Panc1 (cell line): ENCODE results near the gene IFNLR1. TPM values are rescaled to one million over a fixed set of nuclear protein-coding genes. Genes with fewer than 3 reads are reported as not detected.

ENCODE experiments used
- ATAC-seq: fragments of 200-7000 bp; cut with Tn5 transposase; 2 replicates; pipeline ENCODE4 v1.9.1; 2020; ENCODE audit warnings: mild to moderate bottlenecking, moderate library complexity
- BruUV-seq: library from RNA; stranded (reverse); fragments of 400-500 nt; replicated peaks from 2 replicates; lab custom pipeline; 2021; lab: Mats Ljungman, UMichigan
- CTCF ChIA-PET: fragments of 300-600 bp; sonication (Branson Sonifier 250); formaldehyde crosslinking; loops from one replicate; lab custom pipeline; 2022; ENCODE audit warnings: antibody characterized with exemption; lab: Charles Lee
- POLR2A ChIA-PET: fragments of 300-600 bp; sonication (Branson Sonifier 250); formaldehyde crosslinking; loops from one replicate; lab custom pipeline; 2022; ENCODE audit warnings: antibody characterized with exemption; lab: Charles Lee
- DNase-seq: peaks from one replicate; pipeline ENCODE4 v3.0.0-alpha.2; 2010; ENCODE audit warnings: low read depth, low spot score
- H3K27ac ChIP-seq: 2 replicates; pipeline ENCODE4 v1.5.1; 2011; ENCODE audit warnings: mild to moderate bottlenecking, low read length, inconsistent platforms
- H3K27me3 ChIP-seq: fragments of 200-500 bp; sonication (Bioruptor generic); 2 replicates; pipeline ENCODE4 v1.6.0; 2014; ENCODE audit warnings: low read length, inconsistent platforms; ENCODE audit not compliant: control insufficient read depth, insufficient read depth
- H3K36me3 ChIP-seq: fragments of 200-500 bp; sonication (Bioruptor generic); 2 replicates; pipeline ENCODE4 v1.5.1; 2014; ENCODE audit warnings: inconsistent platforms, mild to moderate bottlenecking, low read length, moderate library complexity; ENCODE audit not compliant: control insufficient read depth, insufficient read depth
- H3K4me1 ChIP-seq: 2 replicates; pipeline ENCODE4 v1.5.1; 2011; ENCODE audit warnings: inconsistent platforms, mild to moderate bottlenecking, low read length, moderate library complexity; ENCODE audit not compliant: control insufficient read depth, insufficient read depth
- H3K4me3 ChIP-seq, 2 experiments: 2 replicates each; pipeline ENCODE4 v1.5.1; 2011 to 2012; ENCODE audit warnings: low read depth in 2 of 2, low read length in 2 of 2, mild to moderate bottlenecking in 2 of 2, inconsistent platforms in 1 of 2, moderate library complexity in 1 of 2
- H3K9me3 ChIP-seq: fragments of 200-500 bp; sonication (Bioruptor generic); 2 replicates; pipeline ENCODE4 v1.5.1; 2014; ENCODE audit warnings: low read depth, mild to moderate bottlenecking, inconsistent platforms, low read length, moderate library complexity; ENCODE audit not compliant: control insufficient read depth, insufficient read depth
- CTCF ChIP-seq: fragments of 450-650 bp; IDR thresholded peaks from 2 replicates; pipeline ENCODE4 v1.5.1; 2017; ENCODE audit warnings: mild to moderate bottlenecking
- POLR2AphosphoS5 ChIP-seq: IDR thresholded peaks from 2 replicates; pipeline ENCODE4 v1.6.1; 2012; ENCODE audit warnings: mild to moderate bottlenecking, low read depth, low read length, moderate library complexity
- REST ChIP-seq, 2 experiments: IDR thresholded peaks; 2 replicates each; pipeline ENCODE4 v1.6.1; 2011 to 2012; ENCODE audit warnings: low read depth in 2 of 2, control low read depth in 1 of 2, low read length in 1 of 2, mild to moderate bottlenecking in 1 of 2, moderate library complexity in 1 of 2; ENCODE audit not compliant: insufficient read depth in 1 of 2
- SIN3A ChIP-seq: IDR thresholded peaks from 2 replicates; pipeline ENCODE4 v1.6.1; 2012; ENCODE audit warnings: low read depth, mild to moderate bottlenecking, low read length, moderate library complexity, borderline replicate concordance; ENCODE audit not compliant: insufficient read depth
- TCF7L2 ChIP-seq: IDR thresholded peaks from 2 replicates; pipeline ENCODE4 v1.6.1; 2011; ENCODE audit warnings: mild to moderate bottlenecking, low read depth, low read length, inconsistent platforms
- in situ Hi-C: cut with HindIII; loops from 2 replicates; pipeline ENCODE4 v1.10.0; 2016; ENCODE audit warnings: low sequenced_read_pairs, low pct_unique_long_range_greater_than_20kb
- intact Hi-C: fragments of 100-400 bp; cut with micrococcal nuclease; formaldehyde crosslinking; loops from one replicate; pipeline ENCODE4 v1.10.0; 2022; ENCODE audit not compliant: unreplicated experiment
- total RNA-seq: library from RNA; stranded (reverse); gene quantifications from one replicate; pipeline ENCODE4 v1.2.1, GENCODE V29; 2021; ENCODE audit not compliant: unreplicated experiment

IFNLR1 gene
- total RNA-seq, 1 experiment from 2014 or later = 1.0 TPM

DNA sequence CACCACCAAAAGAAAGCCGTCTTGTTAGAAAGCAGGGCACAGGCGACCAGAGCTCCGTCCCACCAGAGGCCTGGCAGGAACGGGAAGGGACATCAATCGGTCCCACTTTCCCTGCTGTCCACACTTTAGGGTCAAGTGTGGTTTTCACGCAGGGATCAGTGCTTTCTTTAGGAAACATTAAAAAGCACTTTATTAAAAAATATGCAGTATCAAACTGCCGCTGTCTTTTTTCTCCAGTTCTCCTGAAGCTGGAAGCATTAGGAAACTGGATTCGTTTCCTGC lies 437 bp downstream of the IFNLR1 start:
- POLR2A ChIA-PET = no interaction called here
- intact Hi-C loops = no loop called here
- no peak for ATAC-seq

DNA sequence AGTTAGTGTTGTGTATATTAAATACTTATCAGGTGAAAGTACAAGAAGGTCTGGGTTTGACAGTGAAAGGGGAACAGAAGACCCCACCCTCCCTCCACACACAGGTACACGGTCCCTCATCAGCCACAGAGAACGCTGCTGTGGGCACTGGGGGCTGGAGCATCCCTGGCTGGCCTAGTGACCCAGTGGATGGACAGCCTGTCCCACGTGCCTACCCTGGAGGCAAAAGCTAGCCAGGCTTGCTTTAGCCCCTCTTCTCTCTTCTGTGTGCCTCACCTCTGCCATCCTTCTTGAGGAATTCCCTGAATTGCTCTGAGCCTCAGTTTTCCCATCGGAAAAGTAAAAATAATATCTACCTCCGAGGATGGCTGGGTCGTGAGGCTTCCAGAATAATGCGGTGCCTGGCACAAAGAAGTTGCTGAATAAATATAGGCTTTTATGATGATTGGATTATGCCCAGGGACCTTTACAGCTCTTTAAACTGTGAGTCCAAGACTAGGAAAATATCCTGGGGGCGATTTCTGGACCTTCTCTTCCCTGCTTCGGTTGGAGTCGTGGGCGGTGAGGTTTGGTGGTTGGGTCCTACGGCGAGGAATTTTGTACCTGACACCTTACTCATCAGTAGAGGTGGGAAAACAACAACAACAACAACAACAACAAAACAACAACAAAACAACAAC lies 918 bp downstream of the IFNLR1 start:
- POLR2A ChIA-PET = no interaction called here

More for the DNA sequence above, 437 bp downstream of the IFNLR1 start:
- H3K27ac ChIP-seq = no peak overlapping the region
- no peak for DNase-seq
- BruUV-seq = no TSS peak
- no peak for TF ChIP-seq SIN3A
- no peak for TF ChIP-seq REST (IDR thresholded peaks at IDR 0.05; ENCODE audit: insufficient read depth in 1 of 2, low read depth in 2 of 2, low read length in 1 of 2)
- TF ChIP-seq POLR2AphosphoS5 = no peak
- TF ChIP-seq CTCF = no peak
- TF ChIP-seq TCF7L2 = no peak
- in situ Hi-C loops = no loop called here
- H3K4me1 ChIP-seq = peaks cover 10% of the 10 kb centered on the region; the same call in 1 of the 2 replicates
- H3K27me3 ChIP-seq = no peaks in the 10 kb centered on the region
- H3K9me3 ChIP-seq = no peaks in the 10 kb centered on the region
- no peaks in the 10 kb centered on the region for H3K36me3 ChIP-seq
- peak overlapping the region; percentile 53 to 69 for H3K4me3 ChIP-seq
- CTCF ChIA-PET = interaction anchor here (0.6 kb wide), 1 partner anchor 235 kb away, joined by 3 read pairs; no protein-coding TSS in a partner anchor

More for the DNA sequence above, 918 bp downstream of the IFNLR1 start:
- Histone ChIP-seq H3K4me3 (peak overlapping the region in 1 of 2 experiments; percentile 69; a peak in 2 of 4 replicates), H3K9me3 (no peaks in the 10 kb centered on the region), H3K36me3 (no peaks in the 10 kb centered on the region), H3K27ac (no peak overlapping the region), H3K27me3 (no peaks in the 10 kb centered on the region), H3K4me1 (peaks cover 10% of the 10 kb centered on the region; the same call in 1 of the 2 replicates)
- no TSS peak for BruUV-seq
- no peak for DNase-seq
- TF ChIP-seq CTCF (no peak), TCF7L2 (no peak), POLR2AphosphoS5 (no peak), REST (IDR thresholded peaks at IDR 0.05; ENCODE audit: insufficient read depth in 1 of 2, low read depth in 2 of 2, low read length in 1 of 2) (no peak), SIN3A (no peak)
- peak; percentile 22; the same call in 1 of the 2 replicates for ATAC-seq
- intact Hi-C loops = no loop called here
- in situ Hi-C loops = no loop called here
- CTCF ChIA-PET = interaction anchor here (0.6 kb wide), 1 partner anchor 234 kb away, joined by 3 read pairs; no protein-coding TSS in a partner anchor
